HG02938 (cell line): ENCODE results near the gene STATH.
"Not testable (repeated sequence)": the region's sequence is repeated elsewhere in the genome, so short reads cannot be mapped to it uniquely, and the experiment has no call there.

ENCODE experiments used
- ATAC-seq: cut with Tn5 transposase; IDR thresholded peaks from one replicate; pipeline ENCODE4 v1.9.1; 2021; ENCODE audit warnings: mild to moderate bottlenecking, moderate library complexity; ENCODE audit not compliant: unreplicated experiment

STATH gene

DNA sequence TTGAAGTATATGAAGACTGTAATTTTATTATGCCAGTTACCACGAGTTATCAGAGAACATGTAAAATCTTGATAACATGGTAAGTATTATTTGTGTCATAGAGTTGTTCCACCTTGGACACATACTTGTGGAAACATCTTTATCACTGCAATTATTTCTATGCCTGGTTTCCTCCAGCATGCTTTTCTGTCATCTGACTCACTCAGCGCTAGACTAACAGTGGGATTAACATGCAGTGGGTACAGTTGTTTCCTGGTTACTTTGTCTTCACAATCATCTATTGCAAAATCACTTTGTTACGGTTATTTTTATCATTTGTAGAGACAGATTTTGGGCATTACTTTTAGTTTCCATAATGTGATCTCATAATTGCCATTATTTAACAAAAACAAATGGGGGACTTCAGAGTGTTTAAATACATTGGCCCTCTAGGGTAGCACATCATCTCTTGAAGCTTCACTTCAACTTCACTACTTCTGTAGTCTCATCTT lies at the start of gene STATH:
Gene STATH (plus strand): TSS at position 441 of the 491 bp plus-strand sequence. CDS start 2,472 bp downstream, outside the sequence.
- no peak for ATAC-seq

- no peak for ATAC-seq
These were observed 44.2 kb upstream of the STATH start for GRCh38 chr4:69951602-69952001.

- no peak for ATAC-seq
These were observed 38.6 kb upstream of the STATH start for GRCh38 chr4:69957209-69957608.

DNA sequence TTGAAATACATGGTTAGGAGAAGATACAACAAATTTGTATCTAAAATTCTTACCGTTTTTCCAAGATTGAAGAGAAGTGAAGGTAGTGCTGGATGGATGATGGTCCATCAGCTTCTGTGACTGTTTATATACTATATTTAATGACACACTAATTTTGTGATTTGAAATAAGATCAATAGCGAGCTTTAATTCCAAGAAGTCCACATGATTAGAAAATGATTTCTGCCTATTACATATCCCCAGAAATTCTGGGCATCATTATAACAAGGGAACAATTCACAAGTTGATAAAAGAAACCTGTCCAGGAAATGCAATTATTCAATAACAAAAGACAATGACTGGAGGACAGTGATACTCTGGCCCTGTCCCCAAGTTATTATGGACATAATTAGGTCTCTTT lies 30.1 kb upstream of the STATH start, which contains the start of gene CSN2:
Gene CSN2 (minus strand): TSS at position 101 of the 400 bp plus-strand sequence. CDS start 4,733 bp downstream, outside the sequence.
- ATAC-seq = no peak

DNA sequence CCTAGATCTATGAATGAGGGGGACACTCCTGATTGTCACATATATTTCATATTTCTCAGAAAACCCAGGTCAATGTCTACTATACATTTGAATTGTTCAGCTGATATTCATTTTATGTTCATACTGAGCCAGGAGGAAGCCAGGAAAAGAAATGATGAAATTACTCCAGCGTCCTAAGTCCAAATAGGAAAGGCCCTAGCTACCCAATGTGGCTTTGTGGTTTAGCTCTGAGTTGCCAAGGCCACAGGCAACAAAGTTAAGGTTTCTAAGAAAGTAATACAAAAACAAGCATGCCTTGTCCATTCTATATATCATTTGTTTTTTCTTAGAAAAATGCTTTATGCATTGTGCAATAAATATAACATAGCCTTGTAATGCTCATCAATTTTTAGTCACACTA lies 25.7 kb upstream of the STATH start:
- ATAC-seq = no peak

DNA sequence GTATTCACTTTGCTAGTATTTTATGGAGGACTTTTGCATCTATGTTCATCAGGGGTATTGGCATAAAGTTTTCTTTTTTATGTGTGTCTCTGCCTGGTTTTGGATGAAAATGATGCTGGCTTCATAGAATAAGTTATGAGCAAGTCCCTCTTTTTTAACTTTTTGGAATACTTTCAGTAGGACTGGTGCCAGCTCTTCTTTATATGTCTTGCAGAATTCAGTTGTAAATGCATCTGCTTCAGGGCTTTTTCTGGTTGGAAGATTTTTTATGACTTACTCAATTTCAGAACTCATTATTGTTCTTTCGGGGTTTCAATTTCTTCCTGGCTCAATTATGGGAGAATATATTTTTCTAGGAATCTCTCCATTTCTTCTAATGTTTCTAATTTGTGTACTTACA lies 21.1 kb upstream of the STATH start:
- ATAC-seq = no peak

DNA sequence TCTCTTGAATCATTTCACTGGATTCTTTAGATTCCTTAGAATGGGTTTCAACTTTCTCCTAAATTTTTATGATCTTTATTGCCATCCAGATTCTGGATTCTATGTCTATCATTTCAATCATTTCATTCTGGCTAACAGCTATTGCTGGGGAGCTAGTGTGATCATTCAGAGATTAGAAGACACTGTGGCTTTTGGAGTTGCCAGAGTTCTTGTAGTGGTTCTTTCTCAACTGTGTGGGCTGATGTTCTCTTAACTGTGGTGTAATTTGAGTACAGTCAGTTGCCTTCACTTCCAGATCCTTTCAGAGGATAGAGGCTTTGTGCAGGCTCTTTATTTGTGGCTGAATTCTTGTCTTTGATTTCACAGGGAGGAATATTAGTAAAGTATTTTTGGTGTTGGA lies 18.2 kb upstream of the STATH start:
- no peak for ATAC-seq

DNA sequence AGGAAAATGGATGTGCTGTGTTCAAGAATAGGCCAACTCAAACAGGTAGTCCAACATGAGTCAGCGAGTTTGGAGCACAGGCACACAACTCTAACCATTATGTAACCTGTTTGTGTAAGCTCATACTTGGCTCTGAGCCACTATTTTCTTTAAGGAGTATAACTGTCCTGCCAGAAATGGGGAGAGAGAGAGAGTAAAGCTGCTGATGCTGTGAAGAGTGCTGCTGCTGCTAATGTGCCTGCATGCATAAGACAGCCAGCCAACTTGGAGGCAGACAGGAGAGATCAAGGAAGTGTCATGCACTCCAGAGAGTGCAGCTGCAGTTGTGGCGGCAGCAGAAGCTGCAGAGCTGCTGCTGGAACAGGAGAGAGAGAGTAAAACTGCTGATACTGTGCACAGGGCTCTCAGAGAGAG lies 11.7 kb upstream of the STATH start:
- ATAC-seq = no peak

- ATAC-seq = no peak
These were observed 9.1 kb upstream of the STATH start for GRCh38 chr4:69986663-69987062.

- ATAC-seq = no peak
These were observed 4.8 kb upstream of the STATH start for GRCh38 chr4:69991016-69991415.

DNA sequence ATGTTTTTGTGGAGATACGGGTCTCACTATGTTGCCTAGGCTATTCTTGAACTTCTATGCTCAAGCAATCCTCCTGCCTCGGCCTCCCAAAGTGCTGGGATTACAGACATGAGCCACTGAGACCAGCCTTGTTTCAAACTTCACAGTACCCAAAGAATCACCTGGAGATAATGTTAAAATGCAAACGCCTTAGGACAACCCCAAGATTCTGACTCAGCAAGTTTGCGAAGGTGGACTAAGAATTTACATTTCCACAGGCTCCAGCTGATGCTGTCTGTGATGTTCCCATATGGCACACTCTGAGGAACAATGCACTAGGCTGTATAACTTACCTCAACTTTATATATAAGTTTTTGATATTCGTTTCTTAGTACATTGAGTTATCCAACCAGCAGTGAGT lies 984 bp upstream of the STATH start:
- no peak for ATAC-seq

DNA sequence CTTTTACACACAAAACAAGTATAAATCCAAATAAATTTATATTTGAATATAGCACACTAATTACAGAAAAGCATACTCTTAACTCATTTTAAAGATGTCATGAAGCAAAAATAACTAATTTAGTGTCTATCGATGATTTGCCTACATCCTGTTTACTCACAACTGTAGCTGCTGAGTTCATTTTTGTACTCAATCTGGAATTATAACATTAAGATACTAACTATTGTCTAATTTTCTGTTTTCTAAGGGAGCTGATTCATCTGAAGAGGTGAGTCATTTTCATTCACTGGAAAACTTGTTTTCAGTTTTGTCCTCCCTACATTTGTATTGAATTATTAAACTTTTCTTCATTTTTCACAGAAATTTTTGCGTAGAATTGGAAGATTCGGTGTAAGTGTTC lies 3.7 kb downstream of the STATH start:
- no peak for ATAC-seq

DNA sequence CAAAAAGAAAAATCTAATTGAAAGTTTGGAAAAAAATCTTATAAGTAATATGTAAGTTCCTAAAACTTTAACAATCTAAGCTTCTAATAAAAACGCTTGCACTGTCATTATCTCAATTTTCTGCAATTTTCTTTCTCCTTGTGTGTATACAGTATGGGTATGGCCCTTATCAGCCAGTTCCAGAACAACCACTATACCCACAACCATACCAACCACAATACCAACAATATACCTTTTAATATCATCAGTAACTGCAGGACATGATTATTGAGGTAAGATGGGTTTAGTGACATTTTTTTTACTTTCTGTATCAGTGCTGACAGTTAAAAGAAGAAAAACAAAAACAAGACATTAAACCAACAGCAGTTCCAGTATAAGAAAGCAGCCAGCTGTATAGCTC lies 4.9 kb downstream of the STATH start:
- ATAC-seq = no peak

DNA sequence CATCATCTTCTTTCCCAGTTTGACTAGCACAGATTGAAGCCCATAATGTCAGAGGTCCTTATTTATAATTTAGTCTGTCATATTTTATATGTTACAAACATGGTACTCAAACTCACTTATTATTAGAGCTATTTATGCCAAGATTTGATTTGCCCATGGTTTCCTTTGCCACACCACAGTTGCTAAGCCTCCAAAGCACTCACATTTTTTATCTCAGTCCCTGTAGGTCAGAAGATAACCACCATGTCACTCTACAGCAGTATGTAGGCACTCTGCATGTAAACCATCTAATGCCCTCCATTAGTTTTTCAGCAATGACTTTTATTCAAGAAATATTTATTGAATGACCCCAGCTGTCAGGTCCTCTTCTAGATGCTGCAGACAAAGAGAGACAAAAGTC lies 6.7 kb downstream of the STATH start:
- no peak for ATAC-seq

DNA sequence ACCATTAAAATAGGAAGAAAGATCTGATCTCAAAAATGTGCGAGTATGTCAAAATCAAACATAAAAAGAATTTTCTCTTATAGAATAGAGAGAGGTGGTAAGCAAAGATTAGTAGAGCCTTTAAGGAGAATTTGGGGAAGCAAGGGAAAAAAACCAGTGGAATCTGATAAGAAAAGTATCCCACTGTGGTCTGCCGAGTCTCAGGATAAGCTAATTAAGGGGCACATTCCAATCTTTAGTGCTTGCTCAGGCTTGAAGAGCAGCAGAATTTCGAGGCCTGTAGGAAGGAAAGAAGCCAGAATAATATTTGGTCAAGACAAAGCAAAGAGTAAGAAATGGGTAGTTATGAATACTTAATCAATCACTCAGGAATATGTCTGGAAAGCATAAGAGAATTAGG lies 13.0 kb downstream of the STATH start:
- ATAC-seq = no peak

GRCh38 chr4:70019006-70019405 lies 23.2 kb downstream of the STATH start:
- not testable (repeated sequence) for ATAC-seq

DNA sequence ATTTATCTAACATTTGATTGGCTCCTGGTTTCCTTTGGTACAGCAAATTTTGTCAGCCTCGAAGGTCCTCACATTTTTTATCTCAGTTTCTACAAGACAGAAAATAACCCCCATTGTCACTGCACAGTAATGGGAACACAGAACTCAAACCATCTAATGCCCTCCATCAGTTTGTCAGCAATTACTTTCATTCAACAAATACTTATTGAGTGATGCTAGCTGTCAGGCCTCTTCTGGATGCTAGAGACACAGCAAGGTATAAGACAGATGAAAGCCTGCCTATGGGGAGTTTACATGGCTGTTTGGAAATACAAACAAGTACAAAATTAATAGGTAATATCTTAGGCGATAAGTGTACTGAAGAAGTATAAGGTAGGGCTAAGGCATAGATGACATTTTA lies 27.5 kb downstream of the STATH start:
- no peak for ATAC-seq

DNA sequence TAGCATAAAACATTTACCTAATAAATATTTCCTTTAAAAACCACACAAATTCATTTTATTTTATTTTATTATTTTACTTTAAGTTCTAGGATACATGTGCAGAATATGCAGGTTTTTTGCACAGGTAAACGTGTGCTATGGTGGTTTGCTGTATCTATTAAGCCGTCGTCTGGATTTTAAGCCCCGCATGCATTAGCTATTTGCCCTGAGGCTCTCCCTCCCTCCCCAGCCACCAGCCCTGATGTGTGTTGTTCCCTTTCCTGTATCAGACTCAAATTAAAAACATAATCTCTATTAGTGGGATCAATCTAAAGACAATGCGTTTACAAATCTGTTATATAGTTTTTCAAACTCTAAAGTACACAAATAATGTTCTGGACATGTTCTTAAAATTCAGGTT lies 31.2 kb downstream of the STATH start:
- no peak for ATAC-seq

- not testable (repeated sequence) for ATAC-seq
These were observed 32.4 kb downstream of the STATH start, which contains the start of gene HTN3 for GRCh38 chr4:70028159-70028558. Gene HTN3, plus strand, starts transcription at chr4:70028459. Its CDS starts 2,282 bp downstream, at chr4:70030741.

- ATAC-seq = not testable (repeated sequence)
These were observed 41.8 kb downstream of the STATH start for GRCh38 chr4:70037559-70037958.

DNA sequence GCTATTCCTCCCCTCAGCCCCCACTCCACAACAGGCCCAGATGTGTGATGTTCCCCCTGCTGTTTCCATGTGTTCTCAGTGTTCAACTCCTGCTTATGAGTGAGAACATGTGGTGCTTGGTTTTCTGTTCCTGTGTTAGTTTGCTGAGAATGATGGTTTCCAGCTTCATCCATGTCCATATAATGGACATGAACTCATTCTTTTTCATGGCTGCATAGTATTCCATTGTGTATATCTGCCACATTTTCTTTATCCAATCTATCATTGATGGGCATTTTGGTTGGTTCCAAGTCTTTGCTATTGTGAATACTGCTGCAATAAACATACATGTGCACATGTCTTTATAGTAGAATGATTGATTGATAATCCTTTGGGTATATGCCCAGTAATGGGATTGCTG lies 44.2 kb downstream of the STATH start:
- not testable (repeated sequence) for ATAC-seq

DNA sequence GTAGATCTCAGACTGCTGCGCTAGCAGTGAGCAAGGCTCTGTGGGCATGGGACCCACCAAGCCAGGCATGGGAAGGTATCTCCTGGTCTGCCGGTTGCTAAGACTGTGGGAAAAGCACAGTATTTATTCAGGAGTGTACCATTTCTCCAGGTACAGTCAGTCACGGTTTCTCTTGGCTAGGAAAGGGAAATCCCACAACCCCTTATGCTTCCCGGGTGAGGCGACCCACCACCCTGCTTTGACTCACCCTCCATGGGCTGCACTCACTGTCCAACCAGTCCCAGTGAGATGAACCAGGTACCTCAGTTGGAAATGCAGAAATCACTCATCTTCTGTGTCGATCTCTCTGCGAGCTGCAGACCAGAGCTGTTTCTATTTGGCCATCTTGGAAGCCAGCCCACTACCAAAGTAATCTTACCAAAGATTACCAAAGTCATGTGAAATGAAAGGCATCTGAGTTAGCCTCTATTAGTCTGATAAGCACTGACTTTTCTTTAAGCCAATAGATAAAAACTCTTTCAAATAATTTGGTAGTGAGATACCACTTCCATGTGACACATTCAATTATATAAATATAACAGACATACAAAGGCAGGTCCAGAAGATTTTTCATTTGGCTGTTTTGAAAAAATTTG lies 46.0 kb downstream of the STATH start:
- no peak for ATAC-seq

- not testable (repeated sequence) for ATAC-seq
These were observed 54.4 kb downstream of the STATH start, which contains the start of gene HTN1 for GRCh38 chr4:70050138-70050537. Gene HTN1, plus strand, starts transcription at chr4:70050438. Its CDS starts 2,639 bp downstream, at chr4:70053077.
